ENCODE measurements around the gene CISD3.

Gene CISD3

DNA sequence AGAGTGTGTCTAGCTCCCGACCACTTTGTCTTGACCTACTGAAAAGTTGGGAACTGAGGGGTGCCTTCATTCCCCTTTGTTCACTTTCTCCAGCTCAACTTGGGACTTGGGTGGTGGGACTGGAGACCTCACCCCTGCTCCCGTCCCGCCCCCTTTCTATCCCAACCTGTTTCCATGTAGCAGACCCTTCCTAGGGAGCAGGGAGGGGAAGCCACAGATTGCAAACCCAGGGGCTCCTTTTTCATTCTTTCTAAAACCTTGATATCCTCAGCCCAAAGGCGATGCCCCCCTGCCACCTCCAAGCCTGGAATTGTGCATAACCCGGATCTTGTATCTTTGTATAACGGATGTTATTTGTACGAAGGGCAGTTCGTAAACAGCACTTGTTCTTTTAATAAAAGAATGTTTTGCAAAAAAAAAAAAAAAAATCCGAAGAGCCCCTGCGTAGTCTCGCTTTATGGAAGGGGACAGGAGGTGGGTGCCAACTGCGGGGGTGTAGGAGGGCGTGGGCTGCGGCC is 714 bp upstream of the CISD3 start:
- no peak for DNase-seq

DNA sequence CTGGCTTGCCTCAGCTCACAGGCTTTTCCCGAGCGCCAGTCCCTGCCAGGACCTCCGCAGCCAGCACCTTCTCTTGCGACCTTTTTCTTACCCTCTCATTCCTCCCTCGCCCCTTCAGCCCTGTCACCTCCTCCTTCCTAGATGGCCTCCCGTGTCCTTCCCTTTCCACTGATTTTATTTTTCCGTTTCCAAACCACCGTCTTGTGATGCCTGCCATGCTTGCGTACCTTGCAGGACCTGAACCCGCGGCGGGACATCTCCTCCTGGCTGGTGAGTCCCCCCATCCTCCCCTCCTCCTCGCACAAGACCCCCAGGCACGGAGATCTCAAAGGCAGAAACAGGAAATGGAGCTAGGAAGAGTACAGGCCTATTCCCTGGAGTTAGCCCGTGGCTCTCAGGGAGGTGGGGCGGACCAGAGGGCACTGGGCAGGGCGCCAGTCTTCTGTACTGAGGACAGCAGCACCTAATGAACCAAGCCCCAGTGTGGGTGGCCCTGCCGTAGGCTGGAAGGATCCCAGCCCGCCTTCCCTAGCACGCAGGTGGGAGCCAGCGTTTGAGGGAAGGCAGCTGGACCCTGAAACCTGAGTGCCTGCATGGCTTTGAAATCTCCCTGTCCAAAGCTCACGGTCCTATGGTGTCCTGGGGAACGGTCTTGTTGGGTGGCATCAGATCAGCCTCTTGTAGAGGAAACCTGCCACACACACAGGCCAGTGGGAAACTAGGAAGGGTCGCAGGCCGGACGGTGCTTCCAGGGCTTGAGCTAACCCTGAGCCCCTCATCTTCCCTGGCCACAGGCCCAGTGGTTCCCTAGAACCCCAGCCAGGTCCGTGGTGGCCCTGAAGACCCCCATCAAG is 612 bp downstream of the CISD3 start:
- peak; percentile 54 for DNase-seq

DNA sequence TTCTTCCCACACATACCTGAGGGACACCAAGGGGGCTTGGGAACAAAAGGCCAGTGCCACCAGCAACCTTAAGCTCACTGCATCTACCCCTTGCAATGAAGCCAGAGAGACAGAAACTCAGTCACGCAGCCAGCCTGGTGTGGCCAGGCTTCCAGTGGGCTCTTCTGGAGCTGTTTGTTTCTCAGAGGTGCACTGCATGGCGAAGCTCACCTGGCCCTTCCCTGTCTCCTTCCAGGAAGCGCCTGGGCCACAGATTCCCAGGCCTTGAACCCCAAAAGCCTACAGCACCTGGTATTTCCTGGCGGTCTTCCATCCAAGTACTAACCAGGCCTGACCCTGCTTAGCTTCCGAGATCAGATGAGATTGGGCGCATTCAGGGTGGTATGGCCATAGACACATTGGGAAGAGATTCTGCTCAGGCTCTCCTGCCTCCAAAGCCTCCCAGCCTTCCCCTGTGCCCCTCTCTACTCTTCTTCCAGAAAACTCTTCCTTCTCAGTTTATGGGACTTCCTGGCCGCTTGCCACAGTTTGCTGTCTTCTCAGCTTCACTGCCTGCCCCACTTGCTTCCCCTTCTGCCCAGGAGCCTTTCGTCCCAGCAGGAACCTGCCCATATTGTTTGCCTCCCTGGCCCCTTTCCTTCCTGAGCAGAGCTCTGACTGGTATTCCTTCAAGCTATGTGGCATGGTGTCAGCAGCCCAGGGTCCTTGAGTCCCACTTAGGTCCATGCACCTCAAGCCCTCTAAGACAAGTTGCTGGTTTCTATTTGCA is 1.6 kb downstream of the CISD3 start:
- DNase-seq, result no peak

DNA sequence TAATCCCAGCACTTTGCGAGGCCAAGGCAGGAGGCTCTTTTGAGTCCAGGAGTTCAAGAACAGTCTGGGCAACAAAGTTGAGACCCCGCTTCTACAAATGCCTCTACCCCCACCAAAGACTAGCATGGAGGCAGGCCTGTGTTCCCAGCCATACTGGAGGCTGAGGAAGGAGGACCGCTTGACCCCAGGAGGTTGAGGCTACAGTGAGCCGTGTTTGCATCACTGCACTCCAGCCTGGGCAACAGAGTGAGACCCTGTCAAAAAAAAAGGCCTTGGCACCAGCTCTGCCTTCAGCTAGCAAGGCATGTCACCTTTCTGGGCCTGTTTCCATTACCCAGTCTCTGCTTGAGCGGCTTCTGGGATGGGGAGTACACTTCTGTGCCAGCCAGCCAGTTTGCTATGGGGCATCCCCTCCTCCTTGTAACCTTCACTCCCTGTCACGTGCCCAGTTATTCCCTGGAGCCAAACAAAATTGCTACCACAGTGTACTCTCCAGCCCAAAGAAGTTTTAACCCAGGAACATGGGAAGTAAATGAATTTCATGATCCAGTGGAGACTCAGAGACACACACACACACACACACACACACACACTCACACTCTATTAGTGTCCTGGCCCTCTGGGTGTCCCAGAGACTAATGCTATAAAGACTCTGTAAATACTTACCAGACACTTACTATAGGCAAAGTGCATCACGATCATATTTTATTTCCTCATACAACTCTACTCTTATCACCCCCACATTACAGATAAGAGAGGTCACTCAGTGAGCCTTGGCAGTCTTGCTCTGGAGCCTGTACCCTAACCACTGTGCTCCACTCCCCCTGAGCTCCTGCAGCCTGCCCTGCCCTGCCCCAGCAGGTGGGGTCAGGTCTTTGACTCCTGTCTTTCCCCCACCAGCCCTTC is 2.5 kb downstream of the CISD3 start:
- DNase-seq, result no peak

DNA sequence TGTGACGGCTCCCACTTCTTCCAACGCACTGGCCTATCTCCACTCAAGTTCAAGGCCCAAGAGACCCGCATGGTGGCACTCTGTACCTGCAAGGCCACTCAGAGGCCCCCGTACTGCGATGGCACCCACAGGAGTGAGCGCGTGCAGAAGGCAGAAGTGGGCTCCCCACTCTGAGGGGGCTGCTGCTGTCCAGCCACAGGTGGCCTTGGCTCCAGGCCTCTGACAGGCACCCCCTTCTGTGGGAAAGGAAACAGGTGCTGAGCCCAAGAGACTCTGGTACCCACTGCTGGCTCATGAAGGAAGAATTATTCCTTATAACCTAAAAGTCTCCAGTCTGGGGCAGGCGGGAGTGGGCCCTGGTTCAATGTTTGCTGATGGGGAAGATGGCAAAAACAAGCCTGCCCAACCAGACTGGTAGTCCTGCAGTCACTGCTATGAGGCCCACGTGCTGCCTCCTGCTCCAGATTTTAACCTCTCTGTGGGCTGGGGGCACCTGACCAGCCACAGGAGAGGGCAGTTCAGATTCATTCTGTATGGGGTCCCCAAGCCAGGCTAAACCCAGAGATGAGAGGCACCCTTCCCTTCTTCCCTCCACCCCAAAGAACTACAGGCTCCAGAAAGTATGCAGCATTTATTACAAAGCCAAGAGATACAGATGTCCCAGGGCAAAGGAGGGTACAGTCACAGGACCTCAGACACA is 3.3 kb downstream of the CISD3 start:
- no peak for DNase-seq

DNA sequence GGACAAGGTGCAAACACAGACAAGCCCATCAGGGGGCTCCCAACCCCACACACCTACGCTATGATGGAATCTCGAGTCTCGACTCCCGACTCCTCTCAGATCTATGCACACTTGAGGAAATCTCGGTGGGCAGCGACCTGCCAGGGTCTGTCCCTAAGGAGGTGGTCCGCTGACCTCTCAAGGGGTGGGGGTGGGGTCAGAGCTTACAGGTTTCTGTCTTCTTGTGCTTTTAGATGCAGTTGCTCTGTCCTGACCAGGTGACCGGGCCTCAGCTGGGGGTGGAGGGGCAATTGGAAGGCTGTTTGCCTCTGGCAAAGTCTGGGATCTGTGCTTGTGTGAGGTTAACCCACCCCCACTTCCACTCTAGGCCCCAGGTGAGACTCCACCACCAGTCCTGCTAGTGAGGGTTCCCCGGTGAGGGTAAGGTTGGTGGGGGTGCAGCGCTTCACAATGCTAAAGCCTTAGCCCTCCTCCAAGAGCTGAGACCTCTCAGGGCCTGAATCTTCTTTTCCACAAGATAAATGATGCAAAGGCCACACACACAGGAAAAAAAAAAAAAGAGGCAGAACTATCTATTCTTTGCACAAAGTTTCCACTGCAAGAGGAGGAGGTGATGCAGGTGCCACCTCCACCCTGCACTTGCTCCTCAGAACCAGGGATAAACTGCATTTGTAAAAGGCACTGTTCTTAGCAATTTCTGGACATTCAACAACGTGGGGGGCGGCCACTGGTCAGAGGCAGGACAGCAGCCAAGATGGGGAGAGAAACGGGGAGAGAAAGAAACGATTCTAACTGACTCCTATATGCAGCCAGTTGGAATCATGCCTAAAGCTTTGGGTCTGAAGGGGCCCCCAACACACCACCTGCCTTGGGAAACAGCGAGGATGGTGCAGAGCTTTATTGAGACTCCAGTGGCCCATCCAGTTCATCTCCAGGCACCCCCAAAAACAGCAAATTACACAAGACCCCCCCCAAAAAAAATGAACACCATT is 4.1 kb downstream of the CISD3 start:
- no peak for DNase-seq

DNA sequence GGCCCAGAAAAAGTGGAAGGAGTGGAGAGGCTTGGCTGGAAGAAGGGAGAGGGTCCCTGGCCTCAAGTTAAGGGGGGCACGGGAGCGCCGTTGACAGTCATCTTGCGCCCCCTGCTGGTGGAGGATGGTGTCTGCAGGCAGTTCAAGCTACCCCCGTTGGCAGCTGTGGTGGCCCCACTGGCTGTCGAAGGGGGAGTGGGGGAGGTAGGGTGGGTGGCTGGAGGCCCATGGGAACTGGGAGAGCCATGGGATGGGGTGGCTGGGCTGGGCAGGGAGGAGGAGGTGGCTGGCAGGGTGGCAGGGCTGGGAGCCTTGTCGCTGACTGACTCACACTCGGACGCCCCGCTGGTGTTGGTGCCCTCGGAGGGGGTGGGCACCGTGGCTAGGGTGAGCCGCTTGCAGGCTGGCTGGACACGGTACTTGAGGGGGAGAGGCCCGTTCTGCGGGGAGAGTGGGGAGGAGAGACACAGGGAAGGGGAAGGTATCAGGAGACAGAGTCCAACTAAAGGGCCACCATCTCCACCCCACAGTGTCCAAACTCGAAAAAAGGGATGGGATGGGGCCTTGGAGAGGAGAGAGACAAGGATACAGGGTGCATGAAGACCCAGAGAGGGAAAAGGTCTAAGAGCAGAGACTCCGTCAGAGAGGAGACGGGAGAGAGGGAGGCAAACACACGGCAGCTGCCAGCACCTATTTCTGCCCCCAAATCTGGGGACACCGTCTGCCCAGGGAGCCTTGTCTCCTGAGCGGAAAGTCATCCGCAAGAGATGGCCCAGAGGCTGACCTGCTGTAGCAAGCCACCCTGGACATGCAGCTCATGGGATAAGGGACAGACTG is 5.2 kb downstream of the CISD3 start:
- peak; percentile 42 for DNase-seq

DNA sequence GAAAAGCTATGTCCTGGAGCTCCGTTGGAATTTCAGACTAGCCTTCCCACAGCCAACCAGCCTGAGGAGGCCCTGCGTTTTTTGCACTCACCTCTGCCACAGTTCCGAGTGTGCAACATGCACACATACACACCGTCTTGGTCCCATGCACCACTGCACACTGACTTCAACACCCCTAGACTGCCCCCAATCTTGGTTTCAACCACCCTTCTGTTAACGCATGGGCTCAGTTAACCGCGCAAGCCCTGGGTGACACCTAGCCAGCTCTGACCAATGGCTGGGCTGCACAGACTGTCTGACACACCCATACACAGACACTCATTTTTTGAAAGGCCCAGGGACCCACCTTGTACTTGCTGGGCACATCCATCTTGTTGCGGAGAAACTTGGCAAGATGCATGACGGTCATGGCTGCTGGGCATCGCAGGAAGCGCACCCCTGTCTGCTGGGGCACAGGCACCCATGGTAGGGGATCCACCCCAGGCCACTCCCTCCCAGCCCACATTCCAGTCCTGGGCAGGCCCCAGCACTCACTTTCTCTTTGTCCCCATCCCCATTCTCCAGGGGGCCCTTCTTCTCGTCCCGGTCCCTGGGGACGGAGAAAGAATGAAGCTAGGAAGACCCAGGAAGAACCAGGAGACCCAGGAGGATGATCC is 8.0 kb downstream of the CISD3 start:
- DNase-seq, result no peak

DNA sequence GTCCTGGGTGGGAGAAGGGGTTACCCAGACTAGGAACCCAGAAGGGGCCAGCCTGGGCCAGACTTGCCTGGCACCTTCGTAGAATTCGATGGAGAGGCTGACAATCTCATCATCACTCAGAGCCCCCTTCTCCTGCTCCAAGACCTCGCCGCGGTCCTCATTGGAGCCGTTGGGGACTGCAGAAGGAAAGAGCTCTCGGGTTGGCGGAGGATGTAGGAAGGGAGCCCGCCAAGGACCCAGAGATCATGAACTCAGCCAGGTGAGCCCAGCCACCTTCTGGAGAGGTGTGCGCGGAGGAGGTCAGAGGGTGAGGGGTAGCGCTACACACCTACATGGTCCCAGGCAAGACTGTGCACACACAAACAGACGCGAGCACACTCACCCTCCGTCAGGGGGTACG is 8.5 kb downstream of the CISD3 start:
- DNase-seq, result no peak

DNA sequence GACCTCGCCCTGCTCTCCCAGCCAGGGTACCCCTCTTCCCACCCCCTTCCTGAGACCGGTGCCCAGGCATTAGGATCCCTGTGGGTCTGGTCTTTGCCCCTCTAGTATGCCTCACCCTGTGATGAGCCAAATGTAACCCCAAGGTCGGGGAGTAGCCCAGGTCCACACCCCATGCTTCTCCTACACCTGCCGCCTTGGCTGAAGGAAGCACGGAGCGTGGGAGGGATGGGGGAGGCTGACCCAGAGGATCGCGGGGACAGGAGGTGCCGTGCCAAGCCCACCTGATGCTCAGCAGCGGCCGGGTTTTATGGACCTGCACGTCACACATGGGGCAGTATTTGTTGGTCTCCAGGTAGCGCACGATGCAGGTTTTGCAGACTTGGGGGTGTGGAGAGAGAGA is 9.2 kb downstream of the CISD3 start:
- DNase-seq, result no peak

DNA sequence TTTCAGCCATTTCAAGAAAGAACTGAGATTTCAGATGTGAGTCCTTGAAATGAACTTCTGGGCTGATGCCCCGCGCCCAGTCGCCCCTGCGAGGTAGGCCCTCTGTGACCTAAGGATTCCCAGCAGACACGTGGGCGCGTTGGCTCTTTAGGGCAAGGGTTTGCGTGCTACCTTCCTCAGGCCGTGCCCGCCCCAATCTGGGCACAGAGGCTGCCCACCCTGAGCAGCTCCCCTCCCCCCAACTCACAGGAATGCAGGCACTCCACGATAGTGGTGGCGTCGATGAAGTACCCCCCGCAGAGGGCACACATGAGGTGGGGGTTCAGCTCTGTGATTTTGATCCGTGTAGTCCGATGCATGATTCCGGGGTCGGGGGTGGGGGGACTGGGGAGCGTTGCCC is 9.9 kb downstream of the CISD3 start:
- no peak for DNase-seq

DNA sequence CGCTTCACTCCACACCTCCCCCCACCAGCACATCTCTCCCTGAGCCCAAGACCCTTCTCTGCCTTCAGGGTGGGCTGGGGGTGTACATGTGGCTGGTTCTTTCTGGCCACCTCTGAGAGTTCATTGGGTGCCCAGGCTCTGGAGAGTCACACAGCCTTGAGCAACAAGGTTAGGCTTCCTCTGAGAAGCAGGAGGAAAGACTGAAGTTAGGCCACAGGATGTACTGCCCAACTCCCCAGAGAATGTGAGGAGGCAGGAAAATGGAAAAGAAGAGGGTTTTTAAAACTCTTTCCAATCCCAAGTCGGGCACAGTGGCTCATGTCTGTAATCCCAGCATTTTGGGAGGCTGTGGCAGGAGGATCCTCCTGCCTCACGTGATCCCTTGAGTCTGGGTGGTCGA is 10.7 kb downstream of the CISD3 start:
- no peak for DNase-seq

DNA sequence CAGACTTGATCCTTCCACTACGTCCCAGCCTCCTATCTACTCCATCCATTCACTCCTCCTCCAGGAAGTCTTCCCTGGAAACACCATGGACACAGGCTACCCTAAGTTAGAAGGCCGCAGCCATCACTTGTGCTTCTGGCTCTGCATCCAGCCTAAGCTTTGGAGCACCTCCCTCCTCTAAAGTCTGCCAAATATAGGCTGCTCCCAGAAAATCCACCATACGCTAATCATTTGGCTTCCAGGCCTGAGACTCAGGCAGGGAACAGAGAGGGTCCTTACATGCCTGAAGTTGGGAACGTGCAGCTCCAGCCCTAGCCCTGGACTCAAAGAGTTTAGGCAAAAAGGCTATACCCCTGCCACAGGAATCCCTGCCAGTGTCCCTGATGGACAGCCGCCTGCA is 11.3 kb downstream of the CISD3 start:
- DNase-seq, result no peak

DNA sequence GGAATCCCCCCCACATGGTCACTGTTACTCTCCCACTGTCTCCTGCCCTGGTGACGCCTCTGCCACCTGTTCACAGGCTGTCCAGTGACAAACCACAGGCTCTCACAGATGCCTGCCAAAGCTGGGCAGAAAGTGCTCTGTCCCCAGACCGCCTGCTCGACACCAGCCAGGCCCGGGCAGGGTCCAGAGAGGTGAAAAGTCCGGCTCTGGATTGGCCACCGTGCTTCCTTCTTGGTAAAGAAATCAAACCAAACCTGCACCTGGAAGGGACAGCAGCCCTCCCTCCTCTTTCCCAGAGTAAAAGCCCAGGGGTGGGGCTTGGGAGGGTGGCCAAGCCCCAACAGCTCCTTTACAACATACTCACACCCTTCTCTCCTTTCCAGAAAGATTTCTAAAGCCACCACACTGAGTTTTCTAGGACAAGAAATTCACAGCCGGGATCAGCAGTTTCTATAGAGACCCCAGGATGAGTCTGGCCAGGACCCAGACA is 11.8 kb downstream of the CISD3 start:
- DNase-seq, result no peak

DNA sequence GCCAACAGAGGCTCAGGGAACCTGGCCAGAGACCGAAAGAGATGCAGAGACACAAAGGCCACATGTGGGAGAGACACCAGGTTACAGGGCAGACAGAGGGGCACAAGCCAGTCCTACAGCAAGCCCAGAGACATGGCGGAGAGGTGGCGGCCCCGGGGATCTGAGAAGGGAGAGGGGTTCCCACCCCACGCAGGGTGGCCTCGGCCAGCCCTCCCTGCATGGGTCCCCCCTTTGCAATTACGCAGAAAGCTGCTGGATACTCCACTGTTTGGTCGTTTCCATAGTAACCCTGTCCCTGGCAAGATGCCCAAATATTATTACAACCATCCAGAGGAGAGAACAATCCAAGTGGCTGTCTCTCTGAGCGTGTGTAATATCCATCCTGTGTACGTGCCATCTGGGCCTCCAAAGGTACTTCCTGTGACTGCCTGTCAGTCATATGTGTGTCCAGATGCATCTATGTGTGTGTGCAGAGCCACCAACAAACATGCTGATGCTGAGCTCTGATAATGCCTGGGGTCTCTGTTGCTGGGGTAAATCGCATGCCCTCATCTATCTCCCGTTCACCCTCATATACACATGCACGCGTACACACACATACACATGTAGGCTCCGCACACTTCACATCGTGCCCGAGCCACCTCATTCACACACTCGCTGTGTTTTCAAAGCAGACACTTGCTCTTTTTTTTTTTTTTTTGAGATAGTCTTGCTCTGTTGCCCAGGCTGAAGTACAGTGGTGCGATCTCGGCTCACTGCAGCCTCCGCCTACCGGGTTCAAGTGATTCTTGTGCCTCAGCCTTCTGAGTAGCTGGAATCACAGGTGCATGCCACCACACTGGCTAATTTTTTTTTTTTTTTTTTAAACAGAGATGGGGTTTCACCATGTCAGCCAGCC is 12.5 kb downstream of the CISD3 start:
- peak; percentile 65 for DNase-seq

DNA sequence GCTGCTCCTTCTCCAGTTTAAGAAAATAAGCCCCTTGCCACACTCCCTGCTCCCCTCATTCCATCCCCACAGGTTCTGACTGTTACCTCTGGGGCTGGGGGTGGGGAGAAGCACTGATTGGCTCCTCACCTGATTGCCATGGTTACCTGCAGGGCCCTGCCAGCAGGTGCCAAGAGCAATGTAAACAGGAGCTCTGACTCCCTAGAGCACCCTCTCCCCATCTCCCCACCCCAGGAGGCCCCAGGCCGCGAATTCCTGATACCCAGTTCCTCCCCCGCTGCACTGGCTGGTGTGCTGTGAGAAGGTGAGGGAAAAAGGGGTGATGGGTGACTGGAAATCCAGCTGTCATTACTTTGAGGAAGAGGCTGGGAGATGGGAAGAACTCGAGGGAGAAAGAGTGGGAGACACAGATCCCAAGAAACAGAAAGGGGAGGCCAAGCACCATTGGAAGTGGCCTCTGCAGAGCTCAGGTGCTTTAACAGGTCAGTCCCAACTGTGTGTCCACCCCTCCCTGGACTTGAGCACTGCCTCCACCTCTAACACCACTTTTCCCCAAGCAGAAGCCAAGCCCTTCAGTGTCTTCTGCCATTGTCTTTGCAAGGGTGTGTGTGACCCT is 13.5 kb downstream of the CISD3 start:
- DNase-seq, result peak; percentile 58

DNA sequence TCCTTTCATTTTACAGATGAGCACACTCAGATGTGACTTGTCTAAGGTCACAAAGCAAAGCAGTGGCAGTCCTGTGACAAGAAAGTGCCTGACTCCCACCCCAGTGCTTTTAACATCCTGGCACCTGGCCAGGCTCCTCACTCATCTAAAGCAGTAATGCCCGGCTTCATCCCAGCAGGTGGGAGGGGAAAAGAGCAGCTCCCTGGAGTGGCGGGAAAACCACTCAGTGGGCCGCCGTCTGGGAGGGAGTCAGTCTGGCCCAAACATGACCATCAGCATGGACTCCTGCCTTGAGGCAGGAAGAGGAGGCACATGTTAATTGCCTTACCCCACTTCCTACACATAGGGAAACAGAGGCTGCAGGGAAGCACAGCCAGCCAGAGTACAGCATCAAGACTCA is 15.4 kb downstream of the CISD3 start:
- DNase-seq, result peak; percentile 78

Measured in NCI-H510A treated with DMSO at 0.1 percent for 48 hours (cell line).